NCI-H1930 (cell line): ENCODE results near the gene TMEM132D.

Experiments
- DNase-seq, 2 experiments: peaks; one replicate each; lab custom pipeline; 2025; lab: John Stamatoyannopoulos, UW

TMEM132D gene

GRCh38 chr12:129101404-129101803 lies 802.4 kb downstream of the TMEM132D start:
- DNase-seq: no peak

DNA sequence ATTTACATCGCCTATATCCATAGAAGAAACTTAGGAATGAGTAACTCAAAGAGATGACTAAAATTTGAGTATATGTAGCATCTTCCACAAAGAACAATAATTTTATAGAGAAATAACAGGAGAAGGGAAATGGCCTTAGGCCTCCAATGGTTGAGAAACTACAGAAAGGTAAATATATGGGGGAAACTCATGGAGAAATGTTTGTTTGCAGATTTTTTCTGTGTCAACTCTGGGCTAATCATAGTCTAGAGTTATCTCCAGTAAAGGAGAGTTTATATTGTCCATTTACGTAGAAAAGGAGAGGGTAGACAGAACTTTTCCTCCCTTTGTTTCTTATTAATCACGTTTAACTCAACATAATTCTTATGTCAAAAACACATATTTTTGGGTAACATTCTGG lies 806.4 kb downstream of the TMEM132D start:
- DNase-seq: no peak

- no peak for DNase-seq
Measured at GRCh38 chr12:129096968-129097367, 806.9 kb downstream of the TMEM132D start.

DNA sequence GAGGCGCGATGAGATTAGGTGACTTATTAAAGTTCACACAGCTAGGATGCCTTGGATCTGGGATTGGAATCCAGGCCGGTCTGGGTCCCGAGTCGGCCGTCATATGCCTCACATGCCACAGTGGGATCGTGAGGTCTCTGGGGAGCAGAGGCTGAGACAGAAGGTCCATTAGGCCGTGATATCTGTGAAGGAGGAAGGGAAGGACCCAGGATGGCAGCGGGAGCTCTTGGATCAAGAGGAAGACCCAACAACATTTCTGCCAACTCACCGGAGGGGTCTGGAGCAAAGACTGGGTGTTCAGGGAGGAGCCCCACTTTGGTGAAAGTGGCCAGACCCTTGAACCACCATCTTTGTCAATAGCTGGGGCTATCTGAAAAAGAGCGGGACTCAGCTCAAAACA lies 807.6 kb downstream of the TMEM132D start:
- DNase-seq: no peak

DNA sequence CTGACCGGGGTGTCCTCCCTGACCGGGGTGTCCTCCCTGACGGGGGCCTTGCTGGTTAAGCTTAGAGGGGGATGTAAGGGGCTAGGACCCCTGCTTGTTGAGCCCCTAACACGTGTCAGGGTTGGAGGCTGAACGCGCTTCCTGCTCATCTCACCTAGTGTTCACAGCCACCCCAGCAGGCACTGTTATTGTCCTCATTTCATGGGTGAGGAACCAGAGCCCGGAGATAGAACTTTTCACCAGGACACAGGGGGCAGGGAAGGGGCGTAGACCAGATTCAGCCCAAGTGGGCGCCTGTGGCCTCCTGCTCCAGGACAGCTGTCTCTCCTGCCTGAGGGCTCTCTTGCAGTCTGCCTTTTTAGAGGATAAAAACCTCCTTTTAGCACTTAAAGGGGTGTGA lies 814.2 kb downstream of the TMEM132D start:
- no peak for DNase-seq

GRCh38 chr12:129084875-129085826 lies 818.7 kb downstream of the TMEM132D start:
- DNase-seq: no peak

DNA sequence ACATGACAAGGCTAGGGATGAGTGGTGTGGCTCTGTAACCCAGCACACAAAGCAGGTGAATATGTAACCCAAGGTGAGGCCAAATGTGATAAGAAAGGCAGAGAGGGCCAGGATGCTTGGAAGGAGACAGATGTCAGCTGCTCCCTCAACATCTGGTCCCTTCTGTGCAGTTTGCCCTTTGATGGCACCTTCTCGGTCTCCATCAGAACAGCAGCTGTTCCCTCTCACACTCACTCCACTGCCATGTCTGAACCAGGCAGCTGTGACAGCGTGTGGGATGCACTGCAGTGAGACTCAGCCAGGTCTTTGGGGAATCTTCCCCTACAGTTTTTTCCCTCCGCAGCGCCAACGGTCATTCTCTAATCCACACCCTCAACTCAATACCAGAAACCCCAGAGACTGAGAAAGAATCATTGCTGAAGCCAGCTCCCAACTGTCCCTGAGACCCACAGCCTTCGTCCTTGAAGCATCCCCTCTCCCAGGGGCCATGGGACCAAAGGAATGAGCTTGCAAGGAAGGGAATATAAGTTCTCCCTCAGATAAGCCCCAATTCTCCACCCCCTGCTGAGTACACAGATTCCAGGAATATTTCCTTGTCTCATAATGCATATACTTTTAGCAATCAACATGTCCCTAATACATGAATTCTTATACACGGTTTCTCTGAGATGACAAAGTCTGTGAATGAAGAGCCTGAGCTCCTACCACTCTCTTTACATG lies 820.5 kb downstream of the TMEM132D start:
- no peak for DNase-seq

DNA sequence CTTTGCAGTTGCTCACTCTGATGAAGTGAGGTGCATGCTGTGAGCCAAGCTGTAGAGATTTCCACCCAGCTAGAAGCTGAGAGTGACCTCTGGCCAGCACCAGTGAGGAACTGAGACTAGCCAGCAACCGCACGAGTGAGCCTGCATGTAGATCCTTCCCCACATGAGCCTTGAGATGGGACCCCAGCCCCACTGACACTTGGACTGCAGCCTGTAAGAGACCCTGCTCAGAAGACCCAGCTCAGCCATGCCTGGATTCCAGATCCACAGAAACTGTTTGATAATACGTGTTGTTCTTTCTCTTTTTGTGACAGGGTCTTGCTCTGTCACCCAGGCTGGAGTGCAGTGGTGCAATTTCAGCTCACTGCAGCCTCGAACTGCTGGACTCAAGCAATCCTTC lies 821.4 kb downstream of the TMEM132D start:
- no peak for DNase-seq

- no peak for DNase-seq
Measured at GRCh38 chr12:129081755-129082250, 822.0 kb downstream of the TMEM132D start.

GRCh38 chr12:129080821-129081220 lies 823.0 kb downstream of the TMEM132D start:
- no peak for DNase-seq

GRCh38 chr12:129080391-129080790 lies 823.4 kb downstream of the TMEM132D start:
- DNase-seq: no peak

GRCh38 chr12:129079719-129080118 lies 824.1 kb downstream of the TMEM132D start:
- DNase-seq: no peak

DNA sequence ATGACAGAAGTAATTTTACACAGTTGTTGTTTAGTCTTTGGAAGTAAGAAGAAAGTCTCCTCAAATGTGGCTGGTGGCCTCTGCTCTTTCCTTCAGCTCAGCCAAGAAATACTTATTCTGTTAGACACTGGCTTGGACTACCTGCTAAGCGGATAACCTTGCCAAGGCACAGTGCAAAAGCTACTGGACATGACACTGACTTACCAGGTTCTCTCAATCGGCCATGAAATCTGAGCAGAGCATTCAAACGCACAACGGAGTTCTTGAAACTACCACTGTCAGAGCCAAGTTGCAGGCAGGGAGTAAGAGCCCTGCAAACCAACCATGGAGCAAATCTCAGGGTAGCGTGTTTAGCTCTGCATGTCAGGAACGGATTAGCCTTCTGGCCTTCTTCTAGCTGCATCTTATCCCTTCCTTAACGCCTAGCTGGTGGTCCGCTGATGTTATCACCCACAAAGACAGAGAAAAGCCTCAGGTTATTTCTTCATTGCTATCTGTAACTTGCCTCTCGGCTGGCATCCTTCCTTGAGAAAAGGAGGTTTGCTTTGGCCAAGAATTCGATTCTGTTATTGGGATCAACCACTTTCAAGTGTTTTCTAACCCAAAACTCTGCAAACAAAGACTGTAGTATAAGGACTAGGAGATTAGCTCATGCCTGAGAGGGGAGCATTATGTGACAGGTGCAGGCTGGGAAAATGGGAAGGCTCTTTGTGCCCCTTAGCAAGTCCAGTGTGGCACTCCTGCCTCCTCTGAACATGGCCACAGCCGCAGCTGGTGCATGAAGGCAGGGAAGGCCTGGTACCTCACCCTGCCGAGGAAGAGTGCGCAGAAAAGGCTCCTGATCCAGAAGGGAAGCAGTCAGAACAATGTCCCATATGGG lies 827.1 kb downstream of the TMEM132D start:
- no peak for DNase-seq

DNA sequence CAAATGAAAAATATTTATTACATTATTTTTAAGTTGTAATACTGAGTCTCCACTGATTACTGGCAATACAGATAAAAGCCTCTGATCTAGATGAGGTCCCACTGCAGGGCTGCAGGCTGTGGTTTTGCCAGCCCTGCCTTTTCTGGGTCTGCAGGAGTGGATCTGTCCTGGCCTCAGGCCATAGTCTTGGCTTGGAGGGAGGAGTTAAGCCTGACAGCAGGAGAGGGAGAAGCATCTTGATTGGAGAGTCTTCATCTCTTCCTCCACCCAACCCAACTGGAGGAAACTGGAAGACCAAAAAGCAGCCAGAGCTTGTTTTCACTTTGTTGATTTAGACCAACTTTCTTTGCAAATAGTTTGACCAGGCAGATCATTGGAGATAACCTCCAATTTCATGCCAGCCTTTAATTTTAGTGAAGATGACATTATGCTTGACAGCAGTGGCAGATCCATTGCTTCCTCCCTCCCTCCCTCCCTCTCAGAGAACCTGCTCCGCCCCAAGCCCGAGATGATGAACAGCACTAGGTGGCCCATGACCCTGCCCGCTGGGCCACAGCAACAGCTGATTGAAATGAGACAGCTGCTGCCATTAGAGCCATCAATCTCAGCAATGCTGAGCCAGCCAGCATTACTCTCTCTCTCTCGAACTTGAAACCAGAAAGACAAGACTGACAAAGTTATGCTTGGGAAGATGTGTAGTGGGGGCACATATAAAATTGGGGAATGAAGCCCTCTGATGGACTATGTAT lies 828.2 kb downstream of the TMEM132D start:
- no peak for DNase-seq

GRCh38 chr12:129074379-129074778 lies 829.4 kb downstream of the TMEM132D start:
- DNase-seq: no peak

- no peak for DNase-seq
Measured at GRCh38 chr12:129073157-129073915, 830.5 kb downstream of the TMEM132D start.

DNA sequence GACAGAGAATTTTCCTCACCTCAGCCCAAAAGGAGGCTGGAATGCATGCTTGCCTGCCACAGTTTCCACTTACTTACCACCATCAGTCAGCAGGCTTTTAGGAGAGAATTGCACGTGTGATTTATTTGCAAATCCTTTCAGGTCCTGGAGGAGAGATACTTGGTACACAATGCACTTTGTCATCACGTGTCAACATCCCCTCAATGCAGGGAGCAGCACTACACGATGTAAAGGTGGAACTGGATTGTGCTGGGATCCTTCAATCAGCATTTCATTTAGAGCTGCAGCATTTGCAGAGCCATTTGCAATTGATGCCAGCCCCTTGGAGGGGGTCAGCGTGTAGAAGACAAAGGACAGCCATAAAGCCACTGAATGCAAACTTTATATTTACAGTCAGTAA lies 832.5 kb downstream of the TMEM132D start:
- DNase-seq: no peak

GRCh38 chr12:129069886-129070285 lies 833.9 kb downstream of the TMEM132D start:
- peak; percentile 8 to 41 for DNase-seq

- DNase-seq: no peak
Measured at GRCh38 chr12:129068684-129069083, 835.1 kb downstream of the TMEM132D start.

DNA sequence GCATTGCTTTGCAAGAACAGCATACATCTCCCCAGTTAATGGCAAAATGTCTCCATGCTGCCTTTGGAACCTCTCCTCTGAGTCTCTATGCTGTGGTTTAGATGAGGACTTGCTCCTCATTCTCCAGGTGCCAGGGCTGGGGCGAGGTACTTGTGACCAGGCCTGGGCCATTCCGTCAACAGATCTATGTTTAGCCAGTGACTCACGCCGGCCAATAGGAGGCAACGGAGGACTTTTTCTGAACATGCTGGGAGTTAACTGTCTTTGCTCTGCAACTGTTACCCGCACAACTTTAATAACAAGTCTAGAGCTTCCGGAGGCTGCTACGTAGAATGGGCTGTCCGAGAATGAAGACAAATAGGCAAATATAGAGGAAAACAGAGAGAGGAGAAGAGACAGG lies 836.3 kb downstream of the TMEM132D start:
- no peak for DNase-seq
